Ishikawa (cell line): ENCODE results near the gene ZNF474.

ENCODE experiments used
- CEBPB ChIP-seq: IDR thresholded peaks from 2 replicates; pipeline ENCODE4 v1.6.1; 2012
- CREB1 ChIP-seq: IDR thresholded peaks from 2 replicates; pipeline ENCODE4 v1.6.1; 2012; ENCODE audit warnings: low read depth
- EGR1 ChIP-seq: IDR thresholded peaks from 2 replicates; pipeline ENCODE4 v1.6.1; 2012
- EP300 ChIP-seq: IDR thresholded peaks from 2 replicates; pipeline ENCODE4 v1.6.1; 2012; ENCODE audit warnings: borderline replicate concordance
- FOXM1 ChIP-seq: IDR thresholded peaks from 2 replicates; pipeline ENCODE4 v1.6.1; 2012; ENCODE audit warnings: low read depth, borderline replicate concordance
- NFIC ChIP-seq: IDR thresholded peaks from 2 replicates; pipeline ENCODE4 v1.6.1; 2012
- RAD21 ChIP-seq: IDR thresholded peaks from 2 replicates; pipeline ENCODE4 v1.6.1; 2012; ENCODE audit warnings: low read depth
- REST ChIP-seq: IDR thresholded peaks from 2 replicates; pipeline ENCODE4 v1.6.1; 2012; ENCODE audit warnings: low read depth, mild to moderate bottlenecking
- TAF1 ChIP-seq: IDR thresholded peaks from 2 replicates; pipeline ENCODE4 v1.6.1; 2012; ENCODE audit warnings: low read depth, mild to moderate bottlenecking
- TCF12 ChIP-seq: IDR thresholded peaks from 2 replicates; pipeline ENCODE4 v1.6.1; 2012; ENCODE audit warnings: low read depth
- YY1 ChIP-seq: IDR thresholded peaks from 2 replicates; pipeline ENCODE4 v1.6.1; 2012; ENCODE audit warnings: low read depth
- TF ChIP-seq, protein P1 (sequence below): IDR thresholded peaks from 2 replicates; pipeline ENCODE4 v1.6.1; 2012
- TF ChIP-seq, protein P2 (sequence below): IDR thresholded peaks from 2 replicates; pipeline ENCODE4 v1.6.1; 2012

- TF ChIP-seq EP300 (no peak), NFIC (no peak), EGR1 (no peak), YY1 (no peak), REST (no peak), CEBPB (no peak), TAF1 (no peak), RAD21 (no peak), TCF12 (no peak), CREB1 (no peak), FOXM1 (no peak)
- TF ChIP-seq, protein P1, sequence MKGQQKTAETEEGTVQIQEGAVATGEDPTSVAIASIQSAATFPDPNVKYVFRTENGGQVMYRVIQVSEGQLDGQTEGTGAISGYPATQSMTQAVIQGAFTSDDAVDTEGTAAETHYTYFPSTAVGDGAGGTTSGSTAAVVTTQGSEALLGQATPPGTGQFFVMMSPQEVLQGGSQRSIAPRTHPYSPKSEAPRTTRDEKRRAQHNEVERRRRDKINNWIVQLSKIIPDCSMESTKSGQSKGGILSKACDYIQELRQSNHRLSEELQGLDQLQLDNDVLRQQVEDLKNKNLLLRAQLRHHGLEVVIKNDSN, result no peak
- TF ChIP-seq, protein P2, sequence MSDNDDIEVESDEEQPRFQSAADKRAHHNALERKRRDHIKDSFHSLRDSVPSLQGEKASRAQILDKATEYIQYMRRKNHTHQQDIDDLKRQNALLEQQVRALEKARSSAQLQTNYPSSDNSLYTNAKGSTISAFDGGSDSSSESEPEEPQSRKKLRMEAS, result no peak
These were observed 14.9 kb downstream of the ZNF474 start for GRCh38 chr5:122144236-122144635.
